BE2C (cell line): ENCODE measurements around the gene CPNE1.
A peak's percentile ranks its signal among the peaks of the same experiment; 100 is the strongest.

Source experiments
- DNase-seq: peaks from one replicate; pipeline ENCODE4 v3.0.0-alpha.2; 2020
- H3K27me3 ChIP-seq: fragments of 250-450 bp; sonication (Bioruptor Pico); 2 replicates; pipeline ENCODE4 v1.5.1; 2020; ENCODE audit warnings: mild to moderate bottlenecking
- H3K36me3 ChIP-seq: fragments of 250-450 bp; sonication (Bioruptor Pico); 2 replicates; pipeline ENCODE4 v1.5.1; 2020; ENCODE audit warnings: mild to moderate bottlenecking
- H3K4me1 ChIP-seq: fragments of 250-450 bp; sonication (Bioruptor Pico); 2 replicates; pipeline ENCODE4 v1.5.1; 2020
- H3K4me3 ChIP-seq: 2 replicates; pipeline ENCODE4 v1.5.1; 2011; ENCODE audit warnings: low read depth, low read length
- H3K9me3 ChIP-seq: fragments of 250-450 bp; sonication (Bioruptor Pico); 2 replicates; pipeline ENCODE4 v1.5.1; 2020
- CTCF ChIP-seq: IDR thresholded peaks from 2 replicates; pipeline ENCODE4 v1.5.1; 2012; ENCODE audit warnings: mild to moderate bottlenecking, low read depth, low read length

CPNE1 gene

GRCh38 chr20:35600993-35601973, 63.4 kb downstream of the CPNE1 start:
- peak; percentile 32 for TF ChIP-seq CTCF
- H3K36me3 ChIP-seq: no peaks in the 10 kb centered on the region
- H3K9me3 ChIP-seq: no peaks in the 10 kb centered on the region
- H3K4me3 ChIP-seq: peak overlapping the region; percentile 35
- no peaks in the 10 kb centered on the region for H3K4me1 ChIP-seq
- peak; percentile 75 for DNase-seq
- H3K27me3 ChIP-seq: peaks cover 9% of the 10 kb centered on the region

GRCh38 chr20:35600176-35600992, 64.3 kb downstream of the CPNE1 start:
- no peak for TF ChIP-seq CTCF
- H3K4me3 ChIP-seq: no peak overlapping the region
- no peak for DNase-seq

GRCh38 chr20:35599776-35600120, 65.0 kb downstream of the CPNE1 start:
- no peak for DNase-seq
- no peaks in the 10 kb centered on the region for H3K4me1 ChIP-seq
- no peaks in the 10 kb centered on the region for H3K36me3 ChIP-seq
- no peak overlapping the region for H3K4me3 ChIP-seq
- no peaks in the 10 kb centered on the region for H3K9me3 ChIP-seq
- no peak for TF ChIP-seq CTCF
- peaks cover 9% of the 10 kb centered on the region for H3K27me3 ChIP-seq

More at GRCh38 chr20:35600176-35600992, 64.3 kb downstream of the CPNE1 start:
- Histone ChIP-seq H3K27me3 (peaks cover 9% of the 10 kb centered on the region), H3K4me1 (no peaks in the 10 kb centered on the region), H3K9me3 (no peaks in the 10 kb centered on the region), H3K36me3 (no peaks in the 10 kb centered on the region)

- Histone ChIP-seq H3K4me3 (no peak overlapping the region), H3K4me1 (no peaks in the 10 kb centered on the region), H3K9me3 (no peaks in the 10 kb centered on the region), H3K27me3 (peaks cover 9% of the 10 kb centered on the region), H3K36me3 (no peaks in the 10 kb centered on the region)
- no peak for DNase-seq
- no peak for TF ChIP-seq CTCF
Measured at GRCh38 chr20:35598899-35599775, 65.6 kb downstream of the CPNE1 start.

- DNase-seq: no peak
- H3K27me3 ChIP-seq: peaks cover 9% of the 10 kb centered on the region
- no peaks in the 10 kb centered on the region for H3K4me1 ChIP-seq
- no peaks in the 10 kb centered on the region for H3K36me3 ChIP-seq
- no peak for TF ChIP-seq CTCF
- H3K9me3 ChIP-seq: no peaks in the 10 kb centered on the region
- H3K4me3 ChIP-seq: no peak overlapping the region
Measured at GRCh38 chr20:35598476-35598875, 66.2 kb downstream of the CPNE1 start.
